ENCODE data around the gene MARCHF7. TPM values are rescaled to one million over a fixed set of nuclear protein-coding genes. Genes with fewer than 3 reads are reported as not detected.
"Not testable (repeated sequence)": the region's sequence is repeated elsewhere in the genome, so short reads cannot be mapped to it uniquely, and the experiment has no call there.

Gene MARCHF7
- 137 TPM for total RNA-seq

- DNase-seq: peak; percentile 85
These were observed at the start of gene MARCHF7 for GRCh38 chr2:159712143-159712928. MARCHF7 (plus strand) TSS chr2:159712506; CDS start chr2:159729023, 16,517 bp downstream.

- not testable (repeated sequence) for DNase-seq
These were observed 44.9 kb upstream of the MARCHF7 start for GRCh38 chr2:159667423-159667822.

- no peak for DNase-seq
These were observed 41.3 kb upstream of the MARCHF7 start for GRCh38 chr2:159671047-159671446.

- DNase-seq: peak; percentile 24
These were observed 34.7 kb upstream of the MARCHF7 start for GRCh38 chr2:159677654-159678053.

- no peak for DNase-seq
These were observed 31.6 kb upstream of the MARCHF7 start for GRCh38 chr2:159680692-159681091.

GRCh38 chr2:159683817-159684216 is 28.5 kb upstream of the MARCHF7 start:
- no peak for DNase-seq

GRCh38 chr2:159684796-159685195 is 27.5 kb upstream of the MARCHF7 start:
- DNase-seq: no peak

- DNase-seq: no peak
These were observed 17.7 kb upstream of the MARCHF7 start for GRCh38 chr2:159694500-159695040.

- no peak for DNase-seq
These were observed 16.4 kb upstream of the MARCHF7 start for GRCh38 chr2:159695795-159696448.

GRCh38 chr2:159703491-159703890 is 8.8 kb upstream of the MARCHF7 start:
- no peak for DNase-seq

- DNase-seq: no peak
These were observed 5.8 kb upstream of the MARCHF7 start for GRCh38 chr2:159706385-159706980.

GRCh38 chr2:159708066-159708760 is 4.1 kb upstream of the MARCHF7 start:
- no peak for DNase-seq

GRCh38 chr2:159710601-159711180 is 1.6 kb upstream of the MARCHF7 start:
- no peak for DNase-seq

- no peak for DNase-seq
These were observed 654 bp upstream of the MARCHF7 start for GRCh38 chr2:159711562-159712142.

- DNase-seq: no peak
These were observed 669 bp downstream of the MARCHF7 start for GRCh38 chr2:159712929-159713420.

- DNase-seq: peak; percentile 34
These were observed 1.4 kb downstream of the MARCHF7 start for GRCh38 chr2:159713631-159714246.

- DNase-seq: no peak
These were observed 2.1 kb downstream of the MARCHF7 start for GRCh38 chr2:159714247-159714930.

- no peak for DNase-seq
These were observed 3.1 kb downstream of the MARCHF7 start for GRCh38 chr2:159715451-159715850.

- DNase-seq: not testable (repeated sequence)
These were observed 4.1 kb downstream of the MARCHF7 start for GRCh38 chr2:159716409-159716808.

- DNase-seq: no peak
These were observed 4.6 kb downstream of the MARCHF7 start for GRCh38 chr2:159716857-159717256.

Measured in skin of body (tissue), 2 donors.